ENCODE data around the gene HSD11B1. TPM values are rescaled to one million over a fixed set of nuclear protein-coding genes. Genes with fewer than 3 reads are reported as not detected.

The HSD11B1 gene
- total RNA-seq, 4 donors from 2014 or later: 3.0 to 16.0 (median 6.8) TPM

DNA sequence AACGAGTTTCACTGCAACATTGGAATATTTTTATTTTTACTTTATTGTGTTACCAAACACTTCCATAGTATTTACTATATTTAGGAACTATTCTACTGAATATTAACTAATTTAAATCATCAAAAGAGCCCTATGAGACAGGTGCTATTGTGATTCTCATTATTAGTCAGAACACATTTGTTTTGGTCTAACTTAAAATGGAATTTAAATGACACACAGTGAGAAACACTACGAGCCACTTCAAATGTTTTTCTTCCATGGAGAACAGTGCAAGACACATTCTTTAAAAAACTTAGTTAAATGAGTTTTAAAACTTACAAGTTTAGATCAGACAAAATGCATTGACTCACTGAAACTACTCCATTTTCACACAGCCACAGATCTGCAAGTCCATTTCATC, 44.6 kb downstream of the HSD11B1 start:
- Histone ChIP-seq H3K27me3 (no peaks in the 10 kb centered on the region), H3K36me3 (no peaks in the 10 kb centered on the region), H3K4me1 (no peaks in the 10 kb centered on the region), H3K27ac (no peak overlapping the region), H3K4me3 (no peak overlapping the region), H3K9me3 (no peaks in the 10 kb centered on the region)
- TF ChIP-seq POLR2A (IDR thresholded peaks at IDR 0.05): no peak
- ATAC-seq (no peak), DNase-seq (no peak)
- intact Hi-C loops (cut with DNase I; ENCODE audit: low total_unique reads): loop anchor here (2.0 to 5.0 kb wide), 2 partner anchors 42 to 172 kb away; no protein-coding TSS in a partner anchor
- in situ Hi-C loops (cut with MboI; ENCODE audit: low sequenced_read_pairs in 4 of 4): loop anchor here in 1 of 4 donors (5.0 kb wide), 1 partner anchor 177 kb away; no protein-coding TSS in a partner anchor

GRCh38 chr1:209749670-209750323, 45.2 kb downstream of the HSD11B1 start:
- Histone ChIP-seq H3K4me3 (no peak overlapping the region), H3K27ac (no peak overlapping the region), H3K27me3 (no peaks in the 10 kb centered on the region), H3K4me1 (no peaks in the 10 kb centered on the region), H3K9me3 (no peaks in the 10 kb centered on the region), H3K36me3 (no peaks in the 10 kb centered on the region)
- intact Hi-C loops (cut with DNase I; ENCODE audit: low total_unique reads) (loop anchor here (2.0 to 5.0 kb wide), 2 partner anchors 42 to 173 kb away; no protein-coding TSS in a partner anchor), in situ Hi-C loops (cut with MboI; ENCODE audit: low sequenced_read_pairs in 4 of 4) (loop anchor here in 1 of 4 donors (5.0 kb wide), 1 partner anchor 177 kb away; no protein-coding TSS in a partner anchor)
- no peak for ATAC-seq
- DNase-seq: no peak
- TF ChIP-seq POLR2A (IDR thresholded peaks at IDR 0.05) (no peak), CTCF (IDR thresholded peaks at IDR 0.05 in 4 of 5, conservative IDR thresholded peaks at IDR 0.05 in 1 of 5) (no peak)

DNA sequence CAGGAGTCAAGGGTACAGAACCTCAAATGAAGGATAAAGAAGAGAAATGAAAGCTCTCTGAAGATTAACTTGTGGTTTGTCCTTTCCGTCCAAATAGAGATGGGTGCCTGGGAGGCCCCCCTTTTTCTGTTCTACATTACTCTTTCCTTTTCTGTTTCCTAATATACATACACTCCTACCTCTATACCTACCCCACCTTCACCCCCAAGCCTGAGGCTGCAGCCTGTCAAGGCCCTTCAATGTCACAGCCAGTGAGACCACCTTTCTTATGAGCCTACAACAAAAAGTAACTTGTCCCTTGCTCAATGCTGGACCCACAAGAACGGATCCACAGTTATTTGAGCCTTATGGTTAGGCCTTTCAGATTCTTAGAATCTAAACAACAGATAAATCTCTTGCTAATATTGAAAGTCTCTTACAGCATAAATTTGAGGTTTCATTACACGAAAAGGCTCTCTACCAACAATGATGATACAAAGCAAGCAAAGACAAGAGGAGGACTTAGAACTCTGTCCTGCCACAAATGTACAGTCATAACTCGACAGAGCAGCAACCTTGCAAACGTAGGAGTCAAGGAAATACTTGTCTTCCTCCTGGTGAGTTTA, 47.1 kb downstream of the HSD11B1 start:
- H3K4me1 ChIP-seq: no peaks in the 10 kb centered on the region
- ATAC-seq (no peak), DNase-seq (no peak)
- in situ Hi-C loops (cut with MboI; ENCODE audit: low sequenced_read_pairs in 4 of 4): no loop called here
- TF ChIP-seq POLR2A (IDR thresholded peaks at IDR 0.05) (no peak), CTCF (IDR thresholded peaks at IDR 0.05 in 4 of 5, conservative IDR thresholded peaks at IDR 0.05 in 1 of 5) (no peak)
- H3K36me3 ChIP-seq: no peaks in the 10 kb centered on the region
- H3K4me3 ChIP-seq: no peak overlapping the region
- no peak overlapping the region for H3K27ac ChIP-seq
- H3K9me3 ChIP-seq: no peaks in the 10 kb centered on the region
- no peaks in the 10 kb centered on the region for H3K27me3 ChIP-seq
- intact Hi-C loops (cut with DNase I; ENCODE audit: low total_unique reads): no loop called here

GRCh38 chr1:209752890-209753289, 48.2 kb downstream of the HSD11B1 start:
- in situ Hi-C loops (cut with MboI; ENCODE audit: low sequenced_read_pairs in 4 of 4) (no loop called here), intact Hi-C loops (cut with DNase I; ENCODE audit: low total_unique reads) (no loop called here)
- no peak for DNase-seq
- Histone ChIP-seq H3K27me3 (no peaks in the 10 kb centered on the region), H3K36me3 (no peaks in the 10 kb centered on the region), H3K27ac (no peak overlapping the region), H3K4me3 (no peak overlapping the region), H3K9me3 (no peaks in the 10 kb centered on the region), H3K4me1 (no peaks in the 10 kb centered on the region)
- ATAC-seq: no peak
- no peak for TF ChIP-seq CTCF (IDR thresholded peaks at IDR 0.05 in 4 of 5, conservative IDR thresholded peaks at IDR 0.05 in 1 of 5)
- no peak for TF ChIP-seq POLR2A (IDR thresholded peaks at IDR 0.05)

DNA sequence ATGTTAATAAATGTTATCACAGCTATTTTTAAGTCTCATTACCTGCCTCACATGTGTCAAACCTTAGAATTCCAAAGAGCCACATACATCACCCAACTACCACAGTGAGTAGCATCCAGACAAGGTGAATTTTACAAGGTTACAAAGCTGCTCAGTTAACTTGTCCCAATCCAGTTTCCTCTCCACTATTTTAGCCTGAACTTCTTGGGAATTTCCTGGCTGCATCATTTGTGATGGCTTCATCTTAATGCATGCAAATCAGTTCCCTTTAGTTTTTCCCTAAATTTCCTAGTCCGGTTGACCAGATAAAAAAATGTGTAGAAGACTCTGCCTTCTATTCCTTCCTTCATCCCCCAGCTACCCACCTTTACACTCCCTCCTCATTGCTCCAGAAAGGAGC, 50.6 kb downstream of the HSD11B1 start:
- ATAC-seq (no peak), DNase-seq (no peak)
- no peak overlapping the region for H3K4me3 ChIP-seq
- H3K27me3 ChIP-seq: no peaks in the 10 kb centered on the region
- H3K27ac ChIP-seq: no peak overlapping the region
- in situ Hi-C loops (cut with MboI; ENCODE audit: low sequenced_read_pairs in 4 of 4): loop anchor here in 1 of 4 donors (5.0 kb wide), 1 partner anchor 178 kb away; no protein-coding TSS in a partner anchor
- intact Hi-C loops (cut with DNase I; ENCODE audit: low total_unique reads): no loop called here
- H3K36me3 ChIP-seq: no peaks in the 10 kb centered on the region
- no peaks in the 10 kb centered on the region for H3K9me3 ChIP-seq
- H3K4me1 ChIP-seq: peaks cover 0 to 12% of the 10 kb centered on the region in 2 donors
- TF ChIP-seq POLR2A (IDR thresholded peaks at IDR 0.05) (no peak), CTCF (IDR thresholded peaks at IDR 0.05 in 4 of 5, conservative IDR thresholded peaks at IDR 0.05 in 1 of 5) (no peak)

All from gastrocnemius medialis (tissue), 4 donors.